Kasumi-1 (cell line): ENCODE data around the gene CMTM1.
A peak's percentile ranks its signal among the peaks of the same experiment; 100 is the strongest.
"Not testable (repeated sequence)": the region's sequence is repeated elsewhere in the genome, so short reads cannot be mapped to it uniquely, and the experiment has no call there.

ENCODE experiments used
- DNase-seq, 2 experiments: peaks; one replicate each; lab custom pipeline; 2025; lab: John Stamatoyannopoulos, UW

Gene CMTM1

GRCh38 chr16:66616169-66616568, 49.9 kb downstream of the CMTM1 start:
- no peak for DNase-seq

DNA sequence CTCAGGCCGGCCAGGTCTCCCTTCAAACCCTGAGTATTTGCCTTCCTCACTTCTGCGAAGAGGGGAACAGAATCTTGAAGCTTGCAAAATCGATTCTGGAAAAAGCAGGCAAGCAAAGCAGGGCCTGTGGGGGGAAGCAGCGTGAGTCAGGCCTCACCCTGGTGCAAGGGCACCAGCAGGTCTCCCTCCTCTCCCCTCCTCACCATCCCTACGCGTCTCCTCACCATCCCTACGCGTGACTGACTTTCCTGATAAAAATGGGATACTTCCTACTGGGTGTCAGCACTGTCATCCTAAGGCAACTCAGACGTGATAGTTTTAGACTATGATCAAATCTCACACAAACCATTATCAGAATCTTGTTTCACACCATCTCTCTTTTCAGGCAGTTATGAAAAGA, 50.4 kb downstream of the CMTM1 start:
- no peak for DNase-seq

GRCh38 chr16:66617010-66617434, 50.8 kb downstream of the CMTM1 start:
- DNase-seq = no peak

- no peak for DNase-seq
These were observed 51.5 kb downstream of the CMTM1 start for GRCh38 chr16:66617728-66618127.

- DNase-seq = no peak
These were observed 52.5 kb downstream of the CMTM1 start for GRCh38 chr16:66618588-66619375.

- peak; percentile 18 to 44 for DNase-seq
These were observed 53.5 kb downstream of the CMTM1 start for GRCh38 chr16:66619534-66620428.

DNA sequence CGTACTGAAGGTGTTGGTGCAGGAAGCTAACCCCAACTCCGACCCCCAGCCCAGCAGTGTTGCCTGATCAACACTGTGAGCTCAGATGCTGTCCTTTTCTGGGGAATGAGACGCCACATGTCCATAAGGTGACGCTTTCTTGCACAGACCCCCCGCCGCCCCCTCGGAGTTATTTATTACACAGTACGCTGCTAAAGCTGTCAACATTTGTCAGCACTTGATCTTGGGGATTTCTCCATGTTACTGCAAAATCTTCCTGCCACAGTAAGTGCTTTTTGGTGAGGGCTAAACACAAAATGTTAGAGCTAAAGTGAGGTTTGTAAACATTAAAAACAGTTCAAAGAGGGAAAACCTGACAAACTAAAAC, 54.2 kb downstream of the CMTM1 start:
- no peak for DNase-seq

DNA sequence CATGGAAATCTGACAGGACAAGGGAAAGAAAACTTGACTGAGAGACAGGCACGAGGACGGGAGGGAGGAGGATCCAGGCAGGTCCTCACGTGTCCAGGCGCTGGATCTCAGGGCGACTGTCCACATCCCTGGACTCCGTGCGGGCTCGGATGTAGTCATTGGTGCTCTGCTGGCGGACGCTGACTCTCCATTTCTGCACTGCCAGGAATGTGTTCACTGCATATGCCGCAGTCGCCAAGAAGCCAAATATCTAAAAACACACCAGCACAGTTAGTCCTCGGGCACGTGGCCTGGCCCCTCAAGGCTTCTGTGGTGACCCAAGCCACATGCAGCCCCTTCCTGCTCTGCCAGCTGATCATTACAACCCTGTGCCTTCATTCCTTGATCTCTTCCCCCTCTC, 55.7 kb downstream of the CMTM1 start:
- no peak for DNase-seq

- no peak for DNase-seq
These were observed 56.6 kb downstream of the CMTM1 start for GRCh38 chr16:66622863-66623262.

DNA sequence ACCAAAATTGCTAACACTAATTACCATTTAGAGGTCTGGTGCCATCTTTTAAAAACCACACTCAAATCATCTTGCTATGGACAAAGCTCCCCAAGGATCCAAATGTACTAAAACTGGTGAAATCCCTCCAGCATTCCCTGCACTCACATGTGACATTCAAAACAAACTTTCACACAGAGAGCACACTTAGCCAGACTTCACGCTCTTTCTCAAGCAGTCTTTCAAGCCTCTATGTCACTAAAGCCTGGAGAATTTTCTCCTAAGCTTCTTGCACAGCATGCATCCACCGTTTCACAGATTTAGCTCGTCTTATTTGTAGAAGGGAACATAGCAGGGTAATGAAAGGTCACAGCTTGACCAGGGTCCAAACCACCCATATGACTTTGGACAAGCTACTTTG, 57.5 kb downstream of the CMTM1 start:
- DNase-seq = no peak

GRCh38 chr16:66627611-66628378, 61.6 kb downstream of the CMTM1 start:
- not testable (repeated sequence) for DNase-seq
